HG02981 (cell line): ENCODE measurements around the gene SEMG2.

Experiments
- ATAC-seq: cut with Tn5 transposase; IDR thresholded peaks from one replicate; pipeline ENCODE4 v1.9.1; 2021; ENCODE audit warnings: mild to moderate bottlenecking, moderate library complexity; ENCODE audit not compliant: unreplicated experiment

SEMG2 gene

GRCh38 chr20:45229264-45230056 lies 8.3 kb downstream of the SEMG2 start:
- no peak for ATAC-seq

GRCh38 chr20:45230631-45231030 lies 9.5 kb downstream of the SEMG2 start:
- no peak for ATAC-seq

- no peak for ATAC-seq
Measured at GRCh38 chr20:45235995-45236394, 14.8 kb downstream of the SEMG2 start.

GRCh38 chr20:45238139-45238538 lies 17.0 kb downstream of the SEMG2 start:
- ATAC-seq = no peak

GRCh38 chr20:45246109-45246508 lies 24.9 kb downstream of the SEMG2 start:
- no peak for ATAC-seq

- no peak for ATAC-seq
Measured at GRCh38 chr20:45247865-45248264, 26.7 kb downstream of the SEMG2 start.

- ATAC-seq = no peak
Measured at GRCh38 chr20:45248609-45249008, 27.4 kb downstream of the SEMG2 start.

GRCh38 chr20:45251884-45252560 lies 30.8 kb downstream of the SEMG2 start:
- no peak for ATAC-seq

GRCh38 chr20:45253261-45253660 lies 32.1 kb downstream of the SEMG2 start:
- no peak for ATAC-seq

- ATAC-seq = no peak
Measured at GRCh38 chr20:45254383-45255262, 33.5 kb downstream of the SEMG2 start, which contains the start of gene SLPI. SLPI (minus strand) TSS chr20:45254564; CDS start chr20:45254543, 21 bp downstream.

- no peak for ATAC-seq
Measured at GRCh38 chr20:45257161-45257560, 36.0 kb downstream of the SEMG2 start.

GRCh38 chr20:45257711-45258110 lies 36.5 kb downstream of the SEMG2 start:
- no peak for ATAC-seq

GRCh38 chr20:45258259-45258658 lies 37.1 kb downstream of the SEMG2 start:
- no peak for ATAC-seq

- no peak for ATAC-seq
Measured at GRCh38 chr20:45258664-45259063, 37.5 kb downstream of the SEMG2 start.

GRCh38 chr20:45263556-45264266 lies 42.5 kb downstream of the SEMG2 start:
- ATAC-seq = no peak

- no peak for ATAC-seq
Measured at GRCh38 chr20:45266977-45267376, 45.8 kb downstream of the SEMG2 start.

GRCh38 chr20:45268531-45268930 lies 47.4 kb downstream of the SEMG2 start:
- ATAC-seq = no peak

- no peak for ATAC-seq
Measured at GRCh38 chr20:45269056-45269455, 47.9 kb downstream of the SEMG2 start.

GRCh38 chr20:45269754-45270270 lies 48.6 kb downstream of the SEMG2 start:
- no peak for ATAC-seq
